ENCODE measurements around the gene PAK5.

GRCh38 chr20:9500121-9500520, 338.8 kb downstream of the PAK5 start:
- TF ChIP-seq JUND (IDR thresholded peaks at IDR 0.05) (no peak), SP1 (IDR thresholded peaks at IDR 0.05) (no peak), CTCF (IDR thresholded peaks at IDR 0.05; ENCODE audit: low read depth, low read length, missing input control) (no peak), RAD21 (IDR thresholded peaks at IDR 0.05) (no peak), REST (IDR thresholded peaks at IDR 0.05) (no peak), RXRA (IDR thresholded peaks at IDR 0.05) (no peak), HNF4A (conservative IDR thresholded peaks at IDR 0.05) (no peak)
